Measurements from ENCODE around the gene HIVEP3. TPM values are rescaled to one million over a fixed set of nuclear protein-coding genes. Genes with fewer than 3 reads are reported as not detected.

HIVEP3 gene
- total and polyA plus RNA-seq, 2 experiments from 2014 or later, result 0.57 to 5.9 TPM

DNA sequence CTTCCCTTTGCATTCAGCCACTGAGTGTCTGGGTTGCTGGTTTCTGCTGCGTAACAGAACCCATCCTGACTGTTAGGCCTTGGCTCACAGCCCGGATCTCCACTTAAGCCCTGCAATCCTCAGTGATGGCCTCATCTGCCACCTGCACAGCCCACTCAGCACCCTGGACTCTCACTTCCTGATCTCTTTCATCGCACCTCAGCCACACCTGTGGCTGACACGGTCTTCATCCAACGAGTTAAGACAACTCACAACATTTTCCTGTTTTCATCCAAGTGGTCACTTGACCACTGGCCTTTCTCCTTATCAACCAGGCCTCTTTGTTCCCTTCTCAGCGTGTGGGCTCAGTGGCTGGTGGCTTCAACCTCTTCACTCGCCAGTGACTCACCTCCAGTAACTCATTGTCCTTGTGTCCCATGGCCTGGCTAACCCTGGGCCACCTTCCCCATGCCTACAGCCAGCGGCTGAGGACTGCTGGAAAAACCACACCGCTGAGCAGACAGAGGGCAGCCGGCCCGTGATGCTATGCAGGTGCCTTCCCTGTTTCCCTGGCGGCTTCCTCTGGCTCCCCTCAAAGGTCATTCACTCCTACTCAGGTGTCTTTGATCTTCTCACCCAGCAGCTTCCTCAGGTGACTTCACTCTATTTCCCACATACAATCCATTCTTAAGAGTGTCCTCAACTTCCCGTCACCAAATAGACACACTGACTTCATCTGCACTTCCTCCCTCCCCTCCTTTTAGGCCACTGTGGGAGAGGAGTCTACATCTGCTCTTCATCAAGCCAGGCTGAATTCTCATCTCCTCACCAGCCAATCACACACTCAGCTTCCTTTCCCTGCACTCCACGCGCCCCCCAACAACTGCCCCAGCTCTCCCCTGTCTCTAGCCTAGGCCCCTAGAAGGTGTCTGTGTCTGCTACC lies 414.3 kb downstream of the HIVEP3 start:
- H3K27me3 ChIP-seq, result no peaks in the 10 kb centered on the region
- peak; percentile 63 for DNase-seq (ENCODE audit: low spot score)
- TF ChIP-seq EZH2phosphoT487 (IDR thresholded peaks at IDR 0.05; ENCODE audit: low read depth, severe bottlenecking, unreplicated experiment), result no peak
- TF ChIP-seq EZH2 (IDR thresholded peaks at IDR 0.05; ENCODE audit: borderline replicate concordance), result no peak
- TF ChIP-seq, protein P1, sequence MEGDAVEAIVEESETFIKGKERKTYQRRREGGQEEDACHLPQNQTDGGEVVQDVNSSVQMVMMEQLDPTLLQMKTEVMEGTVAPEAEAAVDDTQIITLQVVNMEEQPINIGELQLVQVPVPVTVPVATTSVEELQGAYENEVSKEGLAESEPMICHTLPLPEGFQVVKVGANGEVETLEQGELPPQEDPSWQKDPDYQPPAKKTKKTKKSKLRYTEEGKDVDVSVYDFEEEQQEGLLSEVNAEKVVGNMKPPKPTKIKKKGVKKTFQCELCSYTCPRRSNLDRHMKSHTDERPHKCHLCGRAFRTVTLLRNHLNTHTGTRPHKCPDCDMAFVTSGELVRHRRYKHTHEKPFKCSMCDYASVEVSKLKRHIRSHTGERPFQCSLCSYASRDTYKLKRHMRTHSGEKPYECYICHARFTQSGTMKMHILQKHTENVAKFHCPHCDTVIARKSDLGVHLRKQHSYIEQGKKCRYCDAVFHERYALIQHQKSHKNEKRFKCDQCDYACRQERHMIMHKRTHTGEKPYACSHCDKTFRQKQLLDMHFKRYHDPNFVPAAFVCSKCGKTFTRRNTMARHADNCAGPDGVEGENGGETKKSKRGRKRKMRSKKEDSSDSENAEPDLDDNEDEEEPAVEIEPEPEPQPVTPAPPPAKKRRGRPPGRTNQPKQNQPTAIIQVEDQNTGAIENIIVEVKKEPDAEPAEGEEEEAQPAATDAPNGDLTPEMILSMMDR (IDR thresholded peaks at IDR 0.05; ENCODE audit: poor library complexity), result no peak
- peak overlapping the region; percentile 52 for H3K27ac ChIP-seq
- H3K79me2 ChIP-seq, result no peaks in the 10 kb centered on the region
- H2AFZ ChIP-seq, result no peak overlapping the region
- no peaks in the 10 kb centered on the region for H3K9me2 ChIP-seq (replicated peaks; ENCODE audit: insufficient read depth)
- H3K4me1 ChIP-seq (ENCODE audit: insufficient read depth), result peaks cover 3% of the 10 kb centered on the region
- 71% methylated on average over 15 of the region's 15 CpGs for WGBS (ENCODE audit: low lambda C conversion rate, missing lambda C conversion rate)
- no peaks in the 10 kb centered on the region for H4K20me1 ChIP-seq (ENCODE audit: insufficient read depth, poor library complexity, severe bottlenecking)
- H3K9me3 ChIP-seq (ENCODE audit: low read depth), result no peaks in the 10 kb centered on the region
- H3K36me3 ChIP-seq (replicated peaks; ENCODE audit: insufficient read depth, low read depth), result no peaks in the 10 kb centered on the region
- H3K4me3 ChIP-seq, result no peak overlapping the region
- H3K4me2 ChIP-seq, result no peak overlapping the region

DNA sequence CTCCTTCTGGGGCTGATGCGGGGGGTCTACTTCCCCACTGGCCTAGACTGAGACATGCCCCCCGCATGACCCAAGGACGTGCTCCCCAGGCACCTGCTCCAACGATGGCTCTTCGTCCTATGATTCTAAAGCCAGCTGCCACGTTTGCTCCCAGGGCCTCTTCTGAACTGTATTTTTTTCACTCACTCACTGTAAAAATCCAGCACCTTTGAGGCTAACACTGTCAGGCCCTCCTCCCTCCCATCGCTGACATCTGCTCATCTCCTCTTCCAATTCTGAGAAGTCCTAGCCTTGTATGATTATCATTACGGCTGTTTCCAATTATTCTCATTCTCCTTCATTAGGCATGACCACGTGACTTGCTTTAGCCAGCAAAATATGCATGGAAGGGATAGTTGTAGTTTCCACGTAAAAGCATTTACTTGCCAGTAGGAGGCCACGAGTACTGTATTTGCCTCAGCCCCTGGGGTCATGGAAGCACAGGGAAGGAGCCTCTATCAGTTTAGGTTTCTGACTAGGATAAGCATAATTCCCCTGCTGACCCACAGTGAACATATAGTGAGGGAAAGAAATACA lies 415.1 kb downstream of the HIVEP3 start:
- no peaks in the 10 kb centered on the region for H4K20me1 ChIP-seq (ENCODE audit: insufficient read depth, poor library complexity, severe bottlenecking)
- 80% methylated on average over 11 of the region's 11 CpGs for WGBS (ENCODE audit: low lambda C conversion rate, missing lambda C conversion rate)
- H3K27me3 ChIP-seq, result no peaks in the 10 kb centered on the region
- no peak overlapping the region for H2AFZ ChIP-seq
- DNase-seq (ENCODE audit: low spot score), result no peak
- H3K4me1 ChIP-seq (ENCODE audit: insufficient read depth), result peaks cover 9% of the 10 kb centered on the region
- TF ChIP-seq, protein P1 (IDR thresholded peaks at IDR 0.05; ENCODE audit: poor library complexity), result peak; percentile 14
- TF ChIP-seq EZH2 (IDR thresholded peaks at IDR 0.05; ENCODE audit: borderline replicate concordance), result no peak
- no peak overlapping the region for H3K4me3 ChIP-seq
- H3K27ac ChIP-seq, result peak overlapping the region; percentile 52
- H3K4me2 ChIP-seq, result no peak overlapping the region
- H3K36me3 ChIP-seq (replicated peaks; ENCODE audit: insufficient read depth, low read depth), result no peaks in the 10 kb centered on the region
- no peaks in the 10 kb centered on the region for H3K79me2 ChIP-seq
- no peaks in the 10 kb centered on the region for H3K9me2 ChIP-seq (replicated peaks; ENCODE audit: insufficient read depth)
- H3K9me3 ChIP-seq (ENCODE audit: low read depth), result no peaks in the 10 kb centered on the region

DNA sequence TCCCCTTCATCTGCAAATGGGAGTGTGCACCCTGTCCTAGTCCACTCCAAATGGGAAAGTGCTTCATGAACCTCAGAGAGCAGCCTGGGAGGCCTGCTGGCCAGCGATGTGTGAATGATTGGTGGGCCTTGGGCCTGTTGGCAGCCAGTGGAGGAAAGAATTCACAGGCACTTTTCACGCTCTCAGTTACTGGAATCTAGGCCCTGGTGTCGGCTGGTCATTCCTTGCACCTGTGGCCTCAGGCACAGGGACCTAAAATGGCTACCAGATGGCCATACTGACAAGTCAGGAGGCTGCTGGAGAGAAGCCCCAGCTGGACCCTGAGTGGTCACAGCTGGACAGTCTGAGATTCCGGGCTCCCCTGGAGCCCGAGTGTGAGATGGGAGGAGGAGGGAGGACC lies 415.8 kb downstream of the HIVEP3 start:
- no peaks in the 10 kb centered on the region for H3K27me3 ChIP-seq
- peaks cover 9% of the 10 kb centered on the region for H3K4me1 ChIP-seq (ENCODE audit: insufficient read depth)
- no peak overlapping the region for H3K4me3 ChIP-seq
- no peaks in the 10 kb centered on the region for H3K79me2 ChIP-seq
- H3K36me3 ChIP-seq (replicated peaks; ENCODE audit: insufficient read depth, low read depth), result no peaks in the 10 kb centered on the region
- 84% methylated on average over 5 of the region's 5 CpGs for WGBS (ENCODE audit: low lambda C conversion rate, missing lambda C conversion rate)
- no peak overlapping the region for H3K4me2 ChIP-seq
- no peaks in the 10 kb centered on the region for H4K20me1 ChIP-seq (ENCODE audit: insufficient read depth, poor library complexity, severe bottlenecking)
- H2AFZ ChIP-seq, result no peak overlapping the region
- TF ChIP-seq EZH2phosphoT487 (IDR thresholded peaks at IDR 0.05; ENCODE audit: low read depth, severe bottlenecking, unreplicated experiment) (no peak), EZH2 (IDR thresholded peaks at IDR 0.05; ENCODE audit: borderline replicate concordance) (no peak)
- TF ChIP-seq, protein P1 (IDR thresholded peaks at IDR 0.05; ENCODE audit: poor library complexity), result no peak
- H3K9me3 ChIP-seq (ENCODE audit: low read depth), result no peaks in the 10 kb centered on the region
- DNase-seq (ENCODE audit: low spot score), result no peak
- H3K9me2 ChIP-seq (replicated peaks; ENCODE audit: insufficient read depth), result no peaks in the 10 kb centered on the region
- no peak overlapping the region for H3K27ac ChIP-seq
